Right cardiac atrium (tissue), 5 donors: ENCODE measurements around the gene PIGU. TPM values are rescaled to one million over a fixed set of nuclear protein-coding genes. Genes with fewer than 3 reads are reported as not detected.
A peak's percentile ranks its signal among the peaks of the same experiment; 100 is the strongest.

Source experiments
- ATAC-seq, 2 donors: fragments of 200-7000 bp; cut with Tn5 transposase; one replicate each; pipeline versions ENCODE4 v1.8.0 to v1.9.1; 2020; ENCODE audit warnings: moderate library complexity in 2 of 2, mild to moderate bottlenecking in 1 of 2
- DNase-seq, 3 donors: peaks; one replicate each; pipeline ENCODE4 v3.0.0-alpha.2; 2020
- H3K27ac ChIP-seq: one replicate; pipeline ENCODE4 v1.5.1; 2013; ENCODE audit warnings: mild to moderate bottlenecking, low read length, control low read depth, moderate library complexity
- H3K27me3 ChIP-seq: one replicate; pipeline ENCODE4 v1.6.1; 2013; ENCODE audit not compliant: control insufficient read depth, insufficient read depth
- H3K4me1 ChIP-seq: one replicate; pipeline ENCODE4 v1.6.1; 2013; ENCODE audit warnings: low read length; ENCODE audit not compliant: control insufficient read depth, insufficient read depth
- H3K4me3 ChIP-seq: one replicate; pipeline ENCODE4 v1.5.1; 2013; ENCODE audit warnings: low read length, control low read depth
- H3K9me3 ChIP-seq: one replicate; pipeline ENCODE4 v1.6.1; 2013; ENCODE audit warnings: low read length; ENCODE audit not compliant: control insufficient read depth
- WGBS: extraction: QIAGEN DNeasy Blood & Tissue Kit; methylation state at CpG from one replicate; pipeline ENCODE4 v1.1.7; 2013; 5-methylcytosine and 5-hydroxymethylcytosine counted together
- intact Hi-C, 4 donors: fragments of 100-400 bp; cut with DNase I; formaldehyde crosslinking; loops; one replicate each; pipeline versions ENCODE4 v1.11.0 to v1.14.0; 2022 to 2023
- polyA plus RNA-seq: library from polyadenylated mRNA; stranded (reverse); fragments of 200-250 nt; gene quantifications from one replicate; pipeline ENCODE4 v1.2.3, GENCODE V29; 2013
- total RNA-seq, 4 donors: library from RNA; stranded (reverse); fragmentation: NEBNext Ultra II Directional; extraction: Animal tissue kit (Norgen Biotek cat#: 25700); gene quantifications; one replicate each; pipeline ENCODE4 v1.2.1, GENCODE V29; 2021
- donor health status: healthy with polysubstance abuse.
- donor health status: DM: no; HTN: yes; CAD: no.
- donor health status: DM: no; HTN: no; CAD: no.
- donor health status: DM: no; HTN: yes; CAD: no; lungs with severe emphysema.
- donor health status: DM: yes; HTN: yes; CAD: no.

The PIGU gene
- total and polyA plus RNA-seq, 5 donors, result 11.6 to 18.9 (median 14.2) TPM

DNA sequence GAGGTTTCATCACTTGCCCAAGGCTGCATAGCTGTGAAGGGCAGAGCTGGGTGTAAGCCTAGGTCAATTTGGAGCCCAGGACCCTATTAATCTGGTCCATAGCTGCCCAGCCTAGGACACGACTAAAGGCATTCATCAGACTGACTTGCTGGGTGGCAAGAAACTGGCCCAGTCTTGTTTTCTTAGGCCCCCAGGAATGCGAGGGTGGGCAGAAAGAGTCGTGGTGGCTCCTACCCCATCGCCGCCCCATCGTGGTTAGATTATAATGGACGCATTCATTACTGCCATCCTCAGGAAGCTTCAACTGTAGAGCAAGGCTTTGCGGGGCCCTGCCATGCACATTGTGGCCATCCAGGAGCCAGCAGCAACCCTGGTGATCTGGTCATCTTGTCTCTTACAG lies 144.6 kb downstream of the PIGU start:
- Histone ChIP-seq H3K4me3 (no peak overlapping the region), H3K9me3 (no peaks in the 10 kb centered on the region), H3K27ac (no peak overlapping the region), H3K4me1 (no peaks in the 10 kb centered on the region), H3K27me3 (no peaks in the 10 kb centered on the region)
- 80% methylated on average over 8 of the region's 8 CpGs for WGBS
- DNase-seq (peak in 1 of 3 donors; percentile 12), ATAC-seq (no peak)
- intact Hi-C loops, result no loop called here

DNA sequence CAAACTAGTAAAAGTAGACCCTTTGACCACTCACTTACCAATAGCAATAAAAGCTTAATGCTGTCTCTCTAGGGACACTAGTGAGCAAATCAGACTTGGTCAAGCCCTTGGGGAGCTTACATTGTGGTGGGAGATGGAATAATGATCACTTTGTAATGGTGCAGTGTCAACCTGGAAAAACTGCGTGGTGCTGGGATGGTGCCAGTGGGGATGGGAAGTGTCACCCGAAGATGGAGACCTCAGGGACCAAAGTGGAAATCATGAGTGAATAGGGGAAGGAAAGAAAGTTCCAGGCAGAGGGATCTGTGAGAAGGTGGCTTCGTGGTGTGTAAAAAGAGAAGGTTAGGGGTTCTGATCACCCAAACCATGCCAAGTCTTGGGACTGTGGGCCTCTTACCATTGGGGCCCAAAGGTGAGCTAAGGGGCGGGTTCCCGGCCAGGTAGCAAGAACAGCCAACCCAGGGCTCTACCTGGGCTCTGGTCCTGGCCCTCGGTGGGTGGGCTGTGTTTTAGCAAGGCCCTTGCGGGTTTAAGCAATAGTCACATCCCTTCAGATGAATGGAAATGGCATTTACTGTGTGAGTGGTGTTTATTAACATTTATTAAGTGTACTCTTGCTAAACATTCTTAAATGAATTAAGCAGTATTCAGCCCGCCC lies 145.2 kb downstream of the PIGU start:
- ATAC-seq (no peak), DNase-seq (no peak)
- H3K9me3 ChIP-seq, result no peaks in the 10 kb centered on the region
- WGBS, result 84% methylated on average over 8 of the region's 8 CpGs
- no peak overlapping the region for H3K4me3 ChIP-seq
- peaks cover 3% of the 10 kb centered on the region for H3K4me1 ChIP-seq
- H3K27ac ChIP-seq, result no peak overlapping the region
- H3K27me3 ChIP-seq, result no peaks in the 10 kb centered on the region
- intact Hi-C loops, result no loop called here

DNA sequence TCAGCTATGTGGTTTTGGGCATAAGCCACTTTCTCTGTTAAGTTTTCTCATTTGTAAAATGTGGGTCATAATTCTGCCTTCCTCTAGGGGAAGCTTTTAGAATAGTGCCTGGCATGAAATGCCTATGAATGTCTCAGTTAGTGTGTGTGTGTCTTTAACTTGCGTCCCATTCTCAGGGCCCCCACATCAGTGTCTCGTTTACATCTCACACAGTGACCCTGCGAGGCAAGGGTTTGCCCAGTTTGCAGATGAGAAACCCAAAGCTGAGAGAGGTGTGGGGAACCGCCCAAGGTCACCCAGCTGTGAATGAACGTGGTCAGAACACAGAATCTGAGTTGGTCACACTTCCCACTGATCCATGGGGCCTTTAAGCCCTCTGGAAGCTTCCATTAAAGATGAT lies 146.6 kb downstream of the PIGU start:
- Histone ChIP-seq H3K27me3 (no peaks in the 10 kb centered on the region), H3K27ac (no peak overlapping the region), H3K9me3 (no peaks in the 10 kb centered on the region), H3K4me1 (peaks cover 6% of the 10 kb centered on the region), H3K4me3 (no peak overlapping the region)
- intact Hi-C loops, result no loop called here
- 80% methylated on average over 5 of the region's 5 CpGs for WGBS
- DNase-seq (no peak), ATAC-seq (no peak)

DNA sequence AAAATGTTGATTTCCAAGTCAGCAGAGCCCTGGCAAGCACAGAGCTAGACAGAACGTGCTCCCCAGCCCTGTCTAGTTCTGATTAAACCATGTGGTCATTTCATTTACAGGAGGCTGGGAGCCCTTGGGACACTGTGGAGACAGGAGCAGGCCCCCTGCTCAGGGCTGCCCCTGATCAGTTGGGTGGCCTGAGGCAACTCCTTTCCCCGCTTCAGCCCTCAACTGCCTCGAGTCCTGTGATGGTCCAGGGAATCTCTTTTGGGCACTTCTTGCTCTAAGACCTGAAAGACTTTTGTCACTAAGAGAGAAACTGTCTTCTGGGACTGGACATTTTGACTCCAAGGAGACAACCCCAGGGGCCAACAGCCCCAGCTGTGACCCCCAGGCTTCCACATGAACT lies 147.2 kb downstream of the PIGU start:
- Histone ChIP-seq H3K4me3 (no peak overlapping the region), H3K27me3 (no peaks in the 10 kb centered on the region), H3K27ac (no peak overlapping the region), H3K4me1 (peaks cover 6% of the 10 kb centered on the region), H3K9me3 (no peaks in the 10 kb centered on the region)
- intact Hi-C loops, result loop anchor here in 1 of 4 donors (10.0 kb wide), 1 partner anchor 215 kb away; no protein-coding TSS in a partner anchor
- WGBS, result 75% methylated on average over 3 of the region's 3 CpGs
- ATAC-seq, result no peak
- DNase-seq, result peak in 1 of 3 donors; percentile 13

DNA sequence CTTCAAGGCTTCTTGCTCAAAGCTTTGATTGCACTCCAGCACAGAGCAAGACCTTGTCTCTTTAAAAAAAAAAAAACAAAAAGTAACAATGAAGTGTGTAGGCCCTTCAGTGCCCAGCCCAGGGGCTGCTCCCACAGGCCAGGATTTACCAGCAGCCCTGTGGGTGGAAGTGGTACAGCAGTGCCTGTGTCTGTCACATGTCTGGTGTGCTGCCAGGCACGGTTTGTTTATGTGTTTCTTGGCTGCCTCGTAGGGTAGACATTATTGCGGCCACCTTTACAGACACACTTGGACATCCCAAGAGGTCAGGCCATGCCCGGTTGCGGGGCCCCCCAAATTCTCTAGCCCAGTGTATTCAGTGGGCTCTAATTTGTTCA lies 148.0 kb downstream of the PIGU start:
- intact Hi-C loops, result loop anchor here in 1 of 4 donors (10.0 kb wide), 1 partner anchor 214 kb away; no protein-coding TSS in a partner anchor
- WGBS, result 57% methylated on average over 5 of the region's 5 CpGs
- H3K27ac ChIP-seq, result no peak overlapping the region
- peak; percentile 13 to 49 for ATAC-seq
- peak in 2 of 3 donors; percentile 75 to 77 for DNase-seq
- no peaks in the 10 kb centered on the region for H3K27me3 ChIP-seq
- H3K9me3 ChIP-seq, result no peaks in the 10 kb centered on the region
- no peak overlapping the region for H3K4me3 ChIP-seq
- peaks cover 6% of the 10 kb centered on the region for H3K4me1 ChIP-seq

DNA sequence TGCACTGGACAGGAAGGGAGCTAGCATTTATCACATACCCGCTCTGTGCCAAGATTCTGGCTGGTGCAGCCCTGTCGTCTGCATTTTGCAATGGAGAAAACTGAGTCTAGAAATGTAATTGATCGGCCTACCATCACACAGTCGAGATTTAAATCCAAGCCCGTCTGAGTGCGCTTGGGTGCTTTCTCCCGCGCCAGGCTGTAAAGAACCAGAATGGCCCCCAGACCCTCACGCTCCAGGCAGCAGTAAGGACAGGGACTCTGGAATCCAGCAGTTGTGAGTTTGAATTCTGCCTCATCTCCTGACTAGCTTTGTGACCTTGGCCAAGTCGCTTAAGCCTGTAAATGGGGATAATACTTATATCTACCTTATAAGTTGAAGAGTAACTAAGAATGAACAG lies 149.9 kb downstream of the PIGU start:
- ATAC-seq, result no peak
- peak overlapping the region; percentile 6 for H3K27ac ChIP-seq
- intact Hi-C loops, result loop anchor here in 1 of 4 donors (10.0 kb wide), 1 partner anchor 212 kb away; no protein-coding TSS in a partner anchor
- H3K4me1 ChIP-seq, result peaks cover 6% of the 10 kb centered on the region
- DNase-seq, result no peak
- no peaks in the 10 kb centered on the region for H3K27me3 ChIP-seq
- H3K9me3 ChIP-seq, result no peaks in the 10 kb centered on the region
- WGBS, result 89% methylated on average over 10 of the region's 10 CpGs
- H3K4me3 ChIP-seq, result no peak overlapping the region

DNA sequence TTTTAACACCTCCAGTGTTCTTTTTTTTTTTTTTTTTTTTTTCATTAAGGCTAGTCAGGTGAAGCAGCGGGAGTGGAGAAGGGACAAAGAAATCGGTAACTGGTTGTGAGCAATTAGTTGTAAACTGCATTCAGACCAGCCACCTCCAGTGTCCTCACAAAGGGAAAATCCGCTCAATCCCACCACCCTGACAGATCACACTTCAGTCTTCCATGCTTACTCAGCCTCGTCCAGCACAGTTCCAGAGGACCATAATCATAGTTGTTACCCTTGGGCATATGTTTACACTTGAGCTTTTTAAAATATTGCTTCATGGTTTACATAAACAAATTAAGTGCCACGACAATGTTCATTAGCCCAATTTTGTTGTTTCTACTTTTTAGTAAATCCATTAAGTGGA lies 150.4 kb downstream of the PIGU start:
- 83% methylated on average over 5 of the region's 5 CpGs for WGBS
- Histone ChIP-seq H3K27ac (peak overlapping the region; percentile 58), H3K27me3 (no peaks in the 10 kb centered on the region), H3K4me3 (no peak overlapping the region), H3K4me1 (peaks cover 6% of the 10 kb centered on the region), H3K9me3 (no peaks in the 10 kb centered on the region)
- intact Hi-C loops, result loop anchor here in 1 of 4 donors (10.0 kb wide), 1 partner anchor 212 kb away; no protein-coding TSS in a partner anchor
- no peak for ATAC-seq
- no peak for DNase-seq

DNA sequence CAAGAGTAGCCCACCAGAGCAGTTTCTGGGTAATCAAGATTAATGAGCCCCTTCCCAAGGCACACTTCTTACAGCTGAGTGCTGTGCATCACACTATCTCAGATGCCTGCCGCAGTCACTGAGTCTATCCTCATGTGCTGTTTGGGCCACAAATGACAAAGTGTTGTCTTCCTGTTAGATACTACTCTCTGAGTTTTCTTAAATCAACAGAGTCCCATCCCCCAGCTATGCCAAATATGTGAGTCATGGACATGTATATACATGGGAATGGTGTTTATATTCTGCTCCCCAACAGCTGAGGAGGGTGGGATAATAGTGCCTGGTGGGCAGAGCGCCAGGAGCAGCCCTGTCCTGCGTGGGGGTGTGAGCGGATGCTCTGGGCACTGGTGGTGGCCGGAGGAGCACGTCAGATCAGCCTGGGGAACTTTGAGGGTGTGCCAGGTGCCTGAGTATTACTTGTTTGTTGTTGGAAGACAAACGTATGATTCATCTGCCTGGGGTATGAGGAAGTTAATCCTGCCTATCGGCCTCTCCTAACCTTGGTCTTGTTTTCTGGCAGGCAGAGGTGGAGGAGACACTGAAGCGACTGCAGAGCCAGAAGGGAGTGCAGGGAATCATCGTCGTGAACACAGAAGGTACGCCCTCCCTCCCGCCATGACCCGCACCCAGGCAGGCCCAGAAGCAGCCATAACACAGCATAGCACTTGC lies 151.0 kb downstream of the PIGU start:
- H3K4me1 ChIP-seq, result peaks cover 6% of the 10 kb centered on the region
- H3K4me3 ChIP-seq, result no peak overlapping the region

DNA sequence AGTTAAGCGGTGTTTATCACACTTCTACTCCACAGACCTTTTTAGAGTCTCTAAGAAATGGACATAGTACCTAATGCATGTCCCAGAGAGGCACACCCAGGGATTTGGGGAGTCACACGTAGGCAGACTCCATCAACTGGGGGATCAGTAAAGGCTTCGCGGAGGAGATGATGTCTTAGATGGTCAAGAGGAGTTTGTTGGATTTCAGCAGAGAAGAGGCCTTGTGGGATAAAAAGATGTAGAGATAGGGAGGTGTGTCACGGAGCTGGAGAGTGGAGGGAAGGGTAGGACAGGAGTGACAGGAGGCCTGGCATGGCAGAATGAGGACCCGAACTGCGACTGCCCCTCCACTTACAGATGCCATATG lies 151.6 kb downstream of the PIGU start:
- intact Hi-C loops, result loop anchor here in 1 of 4 donors (10.0 kb wide), 1 partner anchor 211 kb away; no protein-coding TSS in a partner anchor
- peaks cover 6% of the 10 kb centered on the region for H3K4me1 ChIP-seq
- H3K4me3 ChIP-seq, result no peak overlapping the region
- H3K27ac ChIP-seq, result peak overlapping the region; percentile 19
- 85% methylated on average over 7 of the region's 7 CpGs for WGBS
- ATAC-seq (no peak), DNase-seq (no peak)
- no peaks in the 10 kb centered on the region for H3K27me3 ChIP-seq
- H3K9me3 ChIP-seq, result no peaks in the 10 kb centered on the region

More for the DNA sequence above, 151.0 kb downstream of the PIGU start:
- intact Hi-C loops, result loop anchor here in 1 of 4 donors (10.0 kb wide), 1 partner anchor 211 kb away; no protein-coding TSS in a partner anchor
- Histone ChIP-seq H3K27me3 (no peaks in the 10 kb centered on the region), H3K9me3 (no peaks in the 10 kb centered on the region), H3K27ac (peak overlapping the region; percentile 58)
- ATAC-seq (peak; percentile 76 to 91), DNase-seq (peak; percentile 82 to 84 (median 82))
- WGBS, result 31% methylated on average over 14 of the region's 14 CpGs

DNA sequence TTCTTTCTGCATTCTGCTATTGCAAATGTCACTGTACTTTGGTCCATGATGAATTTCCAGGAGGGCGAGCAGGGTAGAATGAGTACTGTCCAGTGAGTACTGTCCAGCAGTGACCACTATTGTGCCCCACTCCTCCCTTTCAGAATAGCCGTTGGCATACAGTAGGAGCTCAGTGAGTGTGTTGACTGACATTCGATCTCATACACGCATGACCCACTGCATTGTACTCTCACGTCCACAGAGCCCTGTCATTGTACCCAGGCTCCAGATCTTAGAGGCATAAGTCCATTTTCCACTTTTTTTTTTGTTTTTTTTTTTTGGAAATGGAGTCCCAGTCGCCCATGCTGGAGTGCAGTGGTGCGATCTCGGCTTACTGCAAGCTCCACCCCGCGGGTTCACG lies 152.5 kb downstream of the PIGU start:
- intact Hi-C loops, result loop anchor here in 1 of 4 donors (10.0 kb wide), 1 partner anchor 210 kb away; no protein-coding TSS in a partner anchor
- H3K27ac ChIP-seq, result peak overlapping the region; percentile 5
- WGBS, result 87% methylated on average over 11 of the region's 11 CpGs
- H3K4me1 ChIP-seq, result peaks cover 6% of the 10 kb centered on the region
- H3K9me3 ChIP-seq, result no peaks in the 10 kb centered on the region
- DNase-seq (no peak), ATAC-seq (no peak)
- H3K4me3 ChIP-seq, result no peak overlapping the region
- H3K27me3 ChIP-seq, result no peaks in the 10 kb centered on the region
